RWPE2 (cell line): ENCODE measurements around the gene ZNF48.

Source experiments
- ATAC-seq: fragments of 200-7000 bp; cut with Tn5 transposase; 3 replicates; pipeline ENCODE4 v1.9.1; 2021; ENCODE audit warnings: low read depth
- DNase-seq: peaks from one replicate; pipeline ENCODE4 v3.0.0-alpha.2; 2020; ENCODE audit warnings: low spot score
- H3K27ac ChIP-seq: fragments of 450-650 bp; 2 replicates; pipeline ENCODE4 v1.5.1; 2017; ENCODE audit warnings: mild to moderate bottlenecking; ENCODE audit not compliant: poor library complexity, severe bottlenecking
- H3K27me3 ChIP-seq: fragments of 250-450 bp; sonication (Bioruptor Pico); 2 replicates; pipeline ENCODE4 v1.5.1; 2021; ENCODE audit warnings: mild to moderate bottlenecking, moderate library complexity; ENCODE audit not compliant: insufficient read depth, poor library complexity, severe bottlenecking
- H3K36me3 ChIP-seq: fragments of 250-450 bp; sonication (Bioruptor Pico); 2 replicates; pipeline ENCODE4 v1.5.1; 2020; ENCODE audit warnings: low read depth, mild to moderate bottlenecking, moderate library complexity
- H3K4me1 ChIP-seq: fragments of 250-450 bp; sonication (Bioruptor Pico); 2 replicates; pipeline ENCODE4 v1.5.1; 2021; ENCODE audit warnings: mild to moderate bottlenecking, moderate library complexity; ENCODE audit not compliant: insufficient read depth, poor library complexity, severe bottlenecking
- H3K4me3 ChIP-seq: fragments of 250-450 bp; sonication (Bioruptor Pico); 2 replicates; pipeline ENCODE4 v1.5.1; 2021; ENCODE audit warnings: mild to moderate bottlenecking, moderate library complexity; ENCODE audit not compliant: severe bottlenecking
- H3K9me3 ChIP-seq: fragments of 250-450 bp; sonication (Bioruptor Pico); 2 replicates; pipeline ENCODE4 v1.5.1; 2021; ENCODE audit warnings: mild to moderate bottlenecking, moderate library complexity; ENCODE audit not compliant: severe bottlenecking
- TF ChIP-seq, protein P1 (sequence below): fragments of 450-650 bp; IDR thresholded peaks from one replicate; pipeline ENCODE4 v1.5.1; 2017; ENCODE audit warnings: mild to moderate bottlenecking, moderate library complexity; ENCODE audit not compliant: poor library complexity, severe bottlenecking

ZNF48 gene

DNA sequence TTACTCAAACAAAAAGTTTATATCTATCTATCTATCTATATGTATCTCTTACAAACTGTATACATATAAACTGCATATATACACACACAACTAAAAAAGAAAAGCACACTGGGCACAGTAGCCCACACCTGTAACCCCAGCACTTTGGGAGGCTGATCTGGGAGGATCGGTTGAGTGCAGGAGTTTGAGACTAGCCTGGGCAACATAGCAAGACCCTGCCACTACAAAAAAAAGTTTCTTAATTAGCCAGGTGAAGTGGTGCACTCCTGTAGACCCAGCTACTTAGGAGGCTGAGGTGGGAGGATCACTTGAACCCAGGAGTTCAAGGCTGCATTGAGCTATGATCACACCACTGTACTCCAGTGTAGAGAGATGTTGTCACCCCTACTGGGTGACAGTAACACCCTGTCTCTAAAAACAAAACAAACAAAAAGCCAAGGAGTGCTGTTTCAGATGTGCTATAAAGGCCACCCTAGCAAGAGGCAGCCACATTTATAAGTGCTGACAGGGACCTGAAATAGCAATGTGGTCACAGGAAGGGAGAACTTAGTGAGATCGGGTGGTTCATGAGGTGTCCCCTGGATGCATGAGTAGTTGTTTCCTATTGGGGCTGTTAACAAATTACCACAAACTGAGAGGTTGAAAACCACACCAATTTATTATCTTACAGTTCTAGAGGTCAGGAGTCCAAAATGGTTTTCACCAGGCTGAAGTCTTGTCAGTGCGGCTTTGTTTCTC is 44.9 kb upstream of the ZNF48 start:
- H3K4me3 ChIP-seq: no peak overlapping the region
- H3K36me3 ChIP-seq: peaks cover 24% of the 10 kb centered on the region
- DNase-seq (no peak), ATAC-seq (no peak)
- no peaks in the 10 kb centered on the region for H3K4me1 ChIP-seq
- H3K27me3 ChIP-seq: no peaks in the 10 kb centered on the region
- H3K9me3 ChIP-seq: no peaks in the 10 kb centered on the region
- TF ChIP-seq, protein P1, sequence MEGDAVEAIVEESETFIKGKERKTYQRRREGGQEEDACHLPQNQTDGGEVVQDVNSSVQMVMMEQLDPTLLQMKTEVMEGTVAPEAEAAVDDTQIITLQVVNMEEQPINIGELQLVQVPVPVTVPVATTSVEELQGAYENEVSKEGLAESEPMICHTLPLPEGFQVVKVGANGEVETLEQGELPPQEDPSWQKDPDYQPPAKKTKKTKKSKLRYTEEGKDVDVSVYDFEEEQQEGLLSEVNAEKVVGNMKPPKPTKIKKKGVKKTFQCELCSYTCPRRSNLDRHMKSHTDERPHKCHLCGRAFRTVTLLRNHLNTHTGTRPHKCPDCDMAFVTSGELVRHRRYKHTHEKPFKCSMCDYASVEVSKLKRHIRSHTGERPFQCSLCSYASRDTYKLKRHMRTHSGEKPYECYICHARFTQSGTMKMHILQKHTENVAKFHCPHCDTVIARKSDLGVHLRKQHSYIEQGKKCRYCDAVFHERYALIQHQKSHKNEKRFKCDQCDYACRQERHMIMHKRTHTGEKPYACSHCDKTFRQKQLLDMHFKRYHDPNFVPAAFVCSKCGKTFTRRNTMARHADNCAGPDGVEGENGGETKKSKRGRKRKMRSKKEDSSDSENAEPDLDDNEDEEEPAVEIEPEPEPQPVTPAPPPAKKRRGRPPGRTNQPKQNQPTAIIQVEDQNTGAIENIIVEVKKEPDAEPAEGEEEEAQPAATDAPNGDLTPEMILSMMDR: no peak
- no peak overlapping the region for H3K27ac ChIP-seq

DNA sequence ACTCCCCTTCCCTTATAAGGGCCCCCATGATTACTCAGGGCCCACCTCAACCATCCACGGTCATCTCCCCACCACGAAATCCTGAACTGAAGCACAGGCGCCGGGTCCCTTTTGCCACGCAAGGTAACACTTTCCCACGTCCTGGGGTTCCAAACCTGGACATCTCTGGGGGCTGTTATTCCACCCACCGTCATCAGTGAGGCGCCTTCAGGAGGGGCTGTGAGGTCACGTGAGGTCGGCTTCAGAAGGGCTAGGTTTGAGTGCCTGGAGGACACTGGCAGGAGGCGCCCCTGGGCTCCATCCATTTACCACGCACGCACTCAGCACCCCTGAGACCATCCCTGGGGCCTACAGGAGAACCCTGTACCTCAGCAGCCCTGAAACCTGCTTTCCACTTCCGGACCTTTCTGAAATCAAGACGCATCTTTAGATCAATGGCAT is 44.2 kb upstream of the ZNF48 start:
- no peaks in the 10 kb centered on the region for H3K27me3 ChIP-seq
- H3K27ac ChIP-seq: no peak overlapping the region
- DNase-seq (no peak), ATAC-seq (no peak)
- peaks cover 24% of the 10 kb centered on the region for H3K36me3 ChIP-seq
- TF ChIP-seq, protein P1: no peak
- H3K4me3 ChIP-seq: no peak overlapping the region
- no peaks in the 10 kb centered on the region for H3K4me1 ChIP-seq
- no peaks in the 10 kb centered on the region for H3K9me3 ChIP-seq

DNA sequence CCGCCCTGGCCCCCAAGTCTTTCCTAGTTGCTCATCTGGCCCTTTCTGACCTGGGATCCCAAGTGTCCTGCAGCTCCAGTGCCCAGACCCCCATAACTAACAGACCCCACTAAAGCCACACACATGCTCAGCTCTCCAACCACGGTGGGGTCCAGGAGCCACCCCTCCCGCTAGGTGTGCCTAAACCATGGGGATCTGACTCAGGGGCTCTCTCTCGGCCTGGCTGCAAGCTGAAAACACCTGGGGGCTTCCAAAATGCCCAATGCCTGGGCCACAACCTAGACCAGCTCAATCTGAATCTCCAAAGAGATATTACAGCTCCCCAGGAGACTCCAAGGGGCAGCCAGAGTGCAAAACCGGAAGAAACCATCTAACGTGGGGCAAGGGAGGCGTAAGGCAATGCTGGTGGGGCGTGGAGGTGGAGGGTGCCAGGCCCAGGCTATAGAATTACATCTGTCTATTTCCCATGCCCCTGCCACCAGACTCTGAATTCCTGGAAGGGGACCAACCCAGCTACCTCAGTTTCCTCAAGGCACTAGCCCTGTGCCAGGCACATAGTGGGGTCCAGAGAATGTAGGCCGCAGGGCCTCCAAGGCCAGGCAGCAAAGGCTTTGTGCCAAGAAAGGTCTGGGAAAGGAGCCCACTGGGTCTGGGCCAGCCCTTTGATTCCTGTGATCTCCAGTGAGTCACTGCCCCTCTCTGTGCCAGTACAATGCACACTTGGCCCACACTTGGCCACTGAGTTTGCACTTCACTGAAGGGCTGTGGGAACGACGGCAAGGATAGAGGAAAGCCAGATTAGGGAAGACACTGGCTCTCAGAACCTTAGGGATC is 43.4 kb upstream of the ZNF48 start:
- Histone ChIP-seq H3K4me3 (no peak overlapping the region), H3K27me3 (no peaks in the 10 kb centered on the region), H3K36me3 (peaks cover 25% of the 10 kb centered on the region), H3K4me1 (no peaks in the 10 kb centered on the region), H3K9me3 (no peaks in the 10 kb centered on the region), H3K27ac (no peak overlapping the region)
- ATAC-seq (no peak), DNase-seq (no peak)
- TF ChIP-seq, protein P1: no peak

DNA sequence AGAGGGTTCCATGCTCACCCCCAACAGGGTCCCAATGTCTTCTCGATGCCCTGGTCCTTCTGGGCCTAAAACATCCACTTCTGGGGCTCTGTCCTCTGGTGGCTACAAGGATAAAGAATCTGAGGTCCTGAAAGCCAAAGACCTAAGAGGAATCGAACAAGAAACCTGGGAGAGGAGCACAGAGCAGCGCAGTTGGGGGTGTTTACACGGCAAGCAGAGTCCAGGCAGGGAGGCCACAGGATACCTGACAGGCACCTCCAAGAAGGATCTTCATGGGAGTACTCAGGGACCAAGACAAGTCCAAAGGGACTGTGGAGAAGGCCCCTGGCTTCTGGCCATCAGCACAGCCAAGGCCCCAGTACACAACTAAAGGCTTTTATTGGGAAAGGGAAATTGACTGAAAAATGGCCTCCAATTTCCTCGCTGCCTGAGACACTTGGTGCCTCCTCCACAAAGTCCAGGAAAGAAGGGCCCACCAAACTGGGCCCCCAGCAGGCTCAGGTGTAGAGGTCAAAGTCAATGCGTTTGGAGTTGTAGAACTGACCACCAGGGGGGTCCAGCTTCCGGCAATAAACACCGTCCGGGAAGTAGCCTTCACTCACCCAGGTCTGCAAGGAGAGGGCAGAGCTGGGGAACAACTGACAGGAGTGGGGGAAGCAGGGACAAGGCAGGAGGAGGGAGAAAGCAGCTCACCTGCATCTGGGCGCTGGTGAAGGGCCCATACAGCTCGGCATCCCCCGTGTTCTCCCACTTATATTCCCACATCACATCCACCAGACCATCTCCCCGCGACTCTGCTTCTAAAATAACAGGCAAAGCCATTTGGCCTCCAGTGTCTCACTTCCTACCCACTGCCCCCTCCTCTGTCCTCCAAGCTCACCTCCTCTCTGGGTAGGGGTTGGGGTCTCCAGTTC is 42.5 kb upstream of the ZNF48 start:
- DNase-seq (no peak), ATAC-seq (no peak)
- H3K36me3 ChIP-seq: peaks cover 33% of the 10 kb centered on the region
- H3K9me3 ChIP-seq: no peaks in the 10 kb centered on the region
- no peaks in the 10 kb centered on the region for H3K27me3 ChIP-seq
- H3K4me1 ChIP-seq: no peaks in the 10 kb centered on the region
- TF ChIP-seq, protein P1: no peak
- H3K4me3 ChIP-seq: no peak overlapping the region
- H3K27ac ChIP-seq: no peak overlapping the region
